DMS53 treated with DMSO at 0.1 percent for 48 hours (cell line): ENCODE results near the gene GPR55.

Experiments
- DNase-seq: peaks from one replicate; lab custom pipeline; 2025; ENCODE audit not compliant: unreplicated experiment; lab: John Stamatoyannopoulos, UW

GPR55 gene

GRCh38 chr2:230868947-230869913 is 55.8 kb downstream of the GPR55 start:
- DNase-seq, result no peak

DNA sequence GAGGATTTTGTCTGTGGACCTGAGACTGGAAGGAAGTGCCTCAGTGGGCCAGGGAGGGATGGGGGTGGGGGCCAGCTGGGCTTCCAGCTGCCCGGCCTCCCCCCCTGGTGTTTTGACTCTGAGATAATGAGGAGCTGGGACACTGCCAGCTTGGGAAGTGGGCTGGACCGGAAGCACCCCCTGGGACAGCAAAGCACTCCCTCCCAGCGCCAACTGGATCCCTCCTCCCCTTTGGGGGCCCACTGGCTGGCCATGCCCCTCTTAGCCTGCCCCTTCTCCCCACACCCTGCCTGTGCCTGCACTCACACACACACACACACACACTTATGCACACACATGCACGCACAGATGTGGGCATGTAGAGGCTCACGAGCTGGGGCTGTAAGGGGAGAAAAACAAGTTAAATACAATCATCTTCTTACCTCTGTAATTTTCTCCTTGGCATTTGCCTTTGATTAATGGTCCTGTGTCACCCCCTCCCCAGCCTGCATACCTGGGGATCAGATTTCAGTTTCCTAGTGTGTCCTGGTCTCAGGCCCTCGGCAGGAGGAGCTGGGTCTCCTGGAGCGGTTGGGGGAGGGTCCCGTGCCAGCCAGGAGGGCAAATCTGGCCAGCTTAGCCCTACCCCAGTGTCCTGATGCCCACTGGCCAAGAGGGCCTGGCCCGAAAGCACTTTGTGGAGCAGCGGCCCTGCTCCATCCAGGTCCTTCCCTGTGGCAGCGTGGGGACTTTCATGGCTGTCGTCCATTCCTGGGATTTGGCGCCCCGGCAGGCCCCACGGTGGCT is 56.7 kb downstream of the GPR55 start:
- no peak for DNase-seq

GRCh38 chr2:230866756-230867523 is 58.1 kb downstream of the GPR55 start:
- no peak for DNase-seq

- no peak for DNase-seq
Measured at GRCh38 chr2:230865766-230866755, 59.0 kb downstream of the GPR55 start.

DNA sequence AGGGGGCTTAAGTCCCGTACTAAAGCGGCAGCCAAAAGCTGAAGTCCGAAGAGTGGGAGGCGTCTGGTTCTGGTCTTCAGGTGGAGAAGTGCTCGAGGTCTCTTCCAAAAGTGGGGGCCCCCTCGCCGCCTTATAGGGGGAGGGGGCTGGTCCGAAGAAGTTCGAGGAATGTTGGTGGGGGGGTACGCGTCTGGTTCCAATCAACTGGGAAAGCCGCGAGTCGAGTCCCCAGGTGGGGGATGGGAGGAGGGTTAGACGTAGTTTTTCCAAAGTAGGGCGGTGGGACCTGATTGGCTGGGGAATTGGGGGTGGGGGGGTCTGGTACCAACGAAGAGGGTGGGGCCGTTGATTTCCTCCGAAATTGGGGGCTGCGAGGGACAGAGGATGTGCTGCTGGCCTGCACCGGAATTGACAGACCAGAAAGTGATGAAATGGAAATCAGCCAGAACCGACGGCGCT is 59.7 kb downstream of the GPR55 start:
- no peak for DNase-seq

DNA sequence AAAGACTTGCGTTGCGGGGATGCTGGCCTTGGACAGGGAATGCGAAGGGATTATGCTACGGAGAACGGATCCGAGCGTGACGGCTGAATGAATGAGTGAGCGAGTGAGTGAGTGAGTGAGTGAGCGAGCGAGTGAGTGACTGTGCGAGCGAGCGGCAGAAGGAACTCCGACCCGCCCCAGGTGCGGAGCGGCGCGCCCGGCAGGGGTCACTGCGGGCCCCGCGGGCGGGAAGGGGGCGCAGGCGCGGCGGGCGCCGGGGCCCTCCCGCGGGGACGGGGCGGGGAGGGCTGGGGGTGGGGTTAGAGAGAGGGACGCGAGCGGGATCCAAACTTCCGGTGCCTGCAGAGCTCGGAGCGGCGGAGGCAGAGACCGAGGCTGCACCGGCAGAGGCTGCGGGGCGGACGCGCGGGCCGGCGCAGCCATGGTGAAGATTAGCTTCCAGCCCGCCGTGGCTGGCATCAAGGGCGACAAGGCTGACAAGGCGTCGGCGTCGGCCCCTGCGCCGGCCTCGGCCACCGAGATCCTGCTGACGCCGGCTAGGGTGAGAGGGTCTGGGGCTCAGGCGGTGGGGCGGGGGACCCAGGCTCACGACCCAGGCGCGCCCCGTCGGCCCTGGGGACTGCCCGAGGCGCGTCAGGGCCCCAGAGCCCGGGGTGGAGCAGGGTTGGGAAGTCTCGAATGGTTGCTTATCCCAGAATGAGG is 60.3 kb downstream of the GPR55 start, which contains the start of gene ITM2C:
Gene ITM2C (plus strand): TSS at position 338 of the 702 bp plus-strand sequence. CDS start 84 bp downstream, at position 422.
- peak; percentile 53 for DNase-seq

GRCh38 chr2:230864122-230864604 is 60.9 kb downstream of the GPR55 start:
- no peak for DNase-seq

GRCh38 chr2:230863442-230864121 is 61.5 kb downstream of the GPR55 start:
- no peak for DNase-seq

DNA sequence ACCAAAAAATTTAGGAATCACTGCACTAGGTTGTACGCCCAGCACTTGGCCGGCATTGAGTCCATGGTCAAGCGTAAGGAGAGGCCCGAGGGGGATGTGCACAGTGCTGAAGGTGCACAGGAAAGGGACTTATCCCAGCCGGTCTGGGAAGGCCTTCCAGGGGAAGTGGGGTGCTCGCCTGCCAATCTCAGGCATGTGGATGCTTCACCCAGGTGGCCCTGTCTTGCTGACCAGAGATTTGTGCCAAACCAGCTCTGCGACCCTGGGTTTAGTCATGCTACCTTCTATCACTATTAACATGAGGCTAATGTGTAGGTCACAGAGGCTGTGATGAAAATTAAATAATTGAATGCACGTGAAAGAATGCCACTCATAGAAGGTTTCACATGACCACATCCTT is 62.0 kb downstream of the GPR55 start:
- no peak for DNase-seq

DNA sequence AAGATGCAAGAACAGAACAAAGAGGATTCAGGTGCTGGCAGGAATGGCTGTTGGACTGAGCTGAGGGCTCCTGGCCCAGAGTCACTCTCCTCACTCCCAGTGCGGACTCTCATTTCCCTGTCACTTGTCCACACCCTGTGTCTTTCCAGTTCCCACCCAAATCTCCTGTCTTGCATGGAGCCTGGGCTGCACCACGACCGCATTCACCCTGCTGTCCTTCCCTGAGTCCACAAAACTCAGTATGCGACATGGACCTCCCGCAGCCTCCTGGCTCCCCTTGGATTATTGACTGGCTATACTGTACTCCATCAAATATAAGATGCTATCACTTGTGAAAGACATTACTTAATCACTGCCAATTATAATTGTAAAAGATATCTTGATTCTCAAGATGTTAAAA is 62.8 kb downstream of the GPR55 start:
- DNase-seq, result no peak

- peak; percentile 41 for DNase-seq
Measured at GRCh38 chr2:230861552-230862255, 63.3 kb downstream of the GPR55 start.
